K562 (cell line): ENCODE results near the gene RREB1. TPM values are rescaled to one million over a fixed set of nuclear protein-coding genes. Genes with fewer than 3 reads are reported as not detected.

Experiments used
- ATAC-seq: fragments of 200-7000 bp; cut with Tn5 transposase; 3 replicates; pipeline ENCODE4 v1.9.1; 2020; ENCODE audit warnings: moderate library complexity
- BruUV-seq: library from RNA; stranded (reverse); fragments of 400-500 nt; replicated peaks from 2 replicates; lab custom pipeline; 2021; lab: Mats Ljungman, UMichigan
- CTCF ChIA-PET: fragments of 300-600 bp; formaldehyde crosslinking; extraction: SDS; loops from one replicate; lab custom pipeline; 2021; ENCODE audit warnings: low intra/inter-chr PET ratio; lab: Yijun Ruan, JAX
- POLR2A ChIA-PET: fragments of 300-600, 350-650 bp; sonication (Branson Sonifier 250); formaldehyde crosslinking; extraction: SDS; loops from one replicate; lab custom pipeline; 2021; ENCODE audit warnings: antibody characterized with exemption, inconsistent platforms; lab: Yijun Ruan, JAX
- DNase-seq, 4 experiments: peaks; one replicate each; pipeline versions ENCODE4 v3.0.0 to v3.0.0-alpha.2; 2011 to 2018; ENCODE audit warnings: low spot score in 3 of 4, mixed read lengths in 3 of 4; ENCODE audit errors: extremely low read depth in 1 of 4
- FAIRE-seq: peaks from 2 replicates; lab custom pipeline; 2011; peaks lifted over from hg19 to GRCh38; lab: Jason Lieb, UNC
- H2AFZ ChIP-seq: 2 replicates; pipeline ENCODE4 v1.6.0; 2011; ENCODE audit warnings: low read depth, low read length, control low read depth, inconsistent platforms
- H3K27ac ChIP-seq: fragments of 200-600 bp; 3 replicates; pipeline ENCODE4 v1.8.0; 2011; ENCODE audit warnings: low read depth, mild to moderate bottlenecking, control low read depth, inconsistent platforms, low read length, moderate library complexity, mixed read lengths; ENCODE audit errors: extremely low read depth
- H3K27me3 ChIP-seq, 2 experiments: fragments of 300-600 bp in 1 of 2; 2 replicates in 1 of 2; 3 replicates in 1 of 2; pipeline versions ENCODE4 v1.6.0 to v1.8.0; 2011; ENCODE audit warnings: inconsistent platforms in 2 of 2, low read length in 2 of 2, mild to moderate bottlenecking in 1 of 2, mixed read lengths in 1 of 2, moderate library complexity in 1 of 2; ENCODE audit not compliant: control insufficient read depth in 2 of 2, insufficient read depth in 2 of 2
- H3K36me3 ChIP-seq: fragments of 300-600 bp; 3 replicates; pipeline ENCODE4 v1.8.0; 2011; ENCODE audit warnings: mild to moderate bottlenecking, low read length, inconsistent platforms; ENCODE audit not compliant: control insufficient read depth, insufficient read depth
- H3K4me1 ChIP-seq, 2 experiments: fragments of 200-600 bp in 1 of 2; replicated peaks in 1 of 2; 2 replicates in 1 of 2; 3 replicates in 1 of 2; pipeline versions ENCODE4 v1.5.1 to v1.8.0; 2011; ENCODE audit warnings: inconsistent platforms in 2 of 2, low read length in 2 of 2, mild to moderate bottlenecking in 1 of 2, mixed read lengths in 1 of 2, moderate library complexity in 1 of 2; ENCODE audit not compliant: control insufficient read depth in 2 of 2, insufficient read depth in 2 of 2
- H3K4me2 ChIP-seq: 2 replicates; pipeline ENCODE4 v1.6.1; 2011; ENCODE audit warnings: low read length, control low read depth, inconsistent platforms, mixed read lengths; ENCODE audit not compliant: insufficient read depth
- H3K4me3 ChIP-seq: fragments of 200-600 bp; sonication (generic), shearing (Covaris generic); 2 replicates; pipeline ENCODE4 v1.5.1; 2016; ENCODE audit warnings: control low read depth, inconsistent platforms
- H3K79me2 ChIP-seq: fragments of 200-600 bp; 3 replicates; pipeline ENCODE4 v1.8.0; 2011; ENCODE audit warnings: low read length, inconsistent platforms; ENCODE audit not compliant: control insufficient read depth, insufficient read depth
- H3K9ac ChIP-seq, 2 experiments: 2 replicates each; pipeline versions ENCODE4 v1.6.0 to v1.6.1; 2011; ENCODE audit warnings: low read depth in 2 of 2, low read length in 2 of 2, control low read depth in 1 of 2, inconsistent platforms in 1 of 2, mild to moderate bottlenecking in 1 of 2, mixed read lengths in 1 of 2; ENCODE audit not compliant: insufficient read depth in 1 of 2
- H3K9me1 ChIP-seq: one replicate; pipeline ENCODE4 v1.6.0; 2011; ENCODE audit warnings: inconsistent platforms, mild to moderate bottlenecking, low read length, moderate library complexity; ENCODE audit not compliant: control insufficient read depth, insufficient read depth
- H3K9me3 ChIP-seq: replicated peaks from 2 replicates; pipeline ENCODE4 v1.5.1; 2011; ENCODE audit warnings: low read depth, low read length, inconsistent platforms; ENCODE audit not compliant: control insufficient read depth, insufficient read depth
- H4K20me1 ChIP-seq: replicated peaks from 2 replicates; pipeline ENCODE4 v1.6.1; 2011; ENCODE audit warnings: low read length, inconsistent platforms, mixed read lengths; ENCODE audit not compliant: control insufficient read depth, insufficient read depth
- DACH1 ChIP-seq: fragments of 450-650 bp; IDR thresholded peaks from 2 replicates; pipeline ENCODE4 v1.6.1; 2018; ENCODE audit not compliant: partially characterized antibody
- HDAC2 ChIP-seq: fragments of 450-650 bp; IDR thresholded peaks from 2 replicates; pipeline ENCODE4 v1.6.1; 2016; ENCODE audit warnings: mild to moderate bottlenecking
- HDAC8 ChIP-seq: fragments of 450-650 bp; IDR thresholded peaks from 2 replicates; pipeline ENCODE4 v1.6.1; 2016; ENCODE audit warnings: mild to moderate bottlenecking, missing genetic modification characterization, moderate library complexity, missing compliant biosample characterization
- HDGF ChIP-seq: fragments of 450-650 bp; IDR thresholded peaks from 2 replicates; pipeline ENCODE4 v1.6.1; 2016
- MBD2 ChIP-seq: sonication (generic); IDR thresholded peaks from 2 replicates; pipeline ENCODE4 v1.6.1; 2016; ENCODE audit warnings: low read depth, borderline replicate concordance
- TAF9B ChIP-seq: fragments of 450-650 bp; IDR thresholded peaks from 2 replicates; pipeline ENCODE4 v1.6.1; 2018; ENCODE audit warnings: mild to moderate bottlenecking; ENCODE audit not compliant: partially characterized antibody
- ZNF184 ChIP-seq: sonication (generic); formaldehyde crosslinking; IDR thresholded peaks from 2 replicates; pipeline ENCODE4 v1.5.0; 2020; ENCODE audit warnings: missing genetic modification reagents
- ZNF324 ChIP-seq: fragments of 250-450 bp; sonication (Bioruptor Pico); IDR thresholded peaks from 2 replicates; pipeline ENCODE4 v1.4.0; 2020; ENCODE audit warnings: mild to moderate bottlenecking
- WGBS: fragments of 100-300 bp; shearing (Covaris generic); methylation state at CpG from one replicate; pipeline ENCODE4 v1.1.6; 2016; ENCODE audit warnings: low coverage, mixed read lengths; ENCODE audit not compliant: insufficient coverage; ENCODE audit errors: missing lambda C conversion rate; 5-methylcytosine and 5-hydroxymethylcytosine counted together
- in situ Hi-C: fragments of 300-500 bp; cut with MboI; formaldehyde crosslinking; loops from 4 replicates; pipeline ENCODE4 v1.15.0; 2018; ENCODE audit warnings: inconsistent platforms, mixed read lengths
- intact Hi-C: fragments of 100-400 bp; cut with micrococcal nuclease; formaldehyde crosslinking; loops from 2 replicates; pipeline ENCODE4 v1.14.2; 2022
- polyA plus RNA-seq, 8 experiments: library from polyadenylated mRNA; depleted of rRNA in 4 of 8; stranded (reverse) in 5 of 8; unstranded in 3 of 8; fragments of >200 nt; fragmentation: Nextera tagmentation in 2 of 8; fragmentation: Illumina TruSeq in 1 of 8; extraction: Ambion mirVana in 2 of 8; extraction: Trizol in 1 of 8; gene quantifications; 2 replicates each; pipeline versions ENCODE4 v1.2.1 to v1.2.3, GENCODE V29; 2011 to 2014; ENCODE audit warnings: inconsistent platforms in 1 of 8, missing spikeins in 1 of 8
- total RNA-seq, 7 experiments: library from RNA; depleted of rRNA in 6 of 7; stranded (reverse); fragments of >200 nt in 6 of 7; fragmentation: Illumina TruSeq in 2 of 7; extraction: Trizol in 2 of 7; gene quantifications; 2 replicates each; pipeline versions ENCODE4 v1.2.1 to v1.2.3, GENCODE V29; 2011 to 2021; ENCODE audit warnings: low replicate concordance in 1 of 7
- TF ChIP-seq, protein P1 (sequence below), 2 experiments: fragments of 450-650 bp in 1 of 2; sonication (generic) in 1 of 2; formaldehyde crosslinking; conservative IDR thresholded peaks; 2 replicates each; pipeline versions ENCODE4 v1.4.0 to v1.8.1; 2020 to 2022; ENCODE audit warnings: mild to moderate bottlenecking in 1 of 2, missing genetic modification reagents in 1 of 2
- TF ChIP-seq, protein P2 (sequence below): fragments of 250-450 bp; sonication (Bioruptor Pico); IDR thresholded peaks from 2 replicates; pipeline ENCODE4 v1.8.0; 2022; ENCODE audit warnings: inconsistent platforms
- TF ChIP-seq, protein P3 (sequence below): fragments of 450-650 bp; formaldehyde crosslinking; IDR thresholded peaks from 2 replicates; pipeline ENCODE4 v1.4.0; 2022; ENCODE audit warnings: missing genetic modification characterization

RREB1 gene
- total and polyA plus RNA-seq, 9 of the 15 experiments (the other 6 are each of a cell fraction or from before 2014, with no cell fraction given) = 3.3 to 64.2 (median 19.3) TPM

DNA sequence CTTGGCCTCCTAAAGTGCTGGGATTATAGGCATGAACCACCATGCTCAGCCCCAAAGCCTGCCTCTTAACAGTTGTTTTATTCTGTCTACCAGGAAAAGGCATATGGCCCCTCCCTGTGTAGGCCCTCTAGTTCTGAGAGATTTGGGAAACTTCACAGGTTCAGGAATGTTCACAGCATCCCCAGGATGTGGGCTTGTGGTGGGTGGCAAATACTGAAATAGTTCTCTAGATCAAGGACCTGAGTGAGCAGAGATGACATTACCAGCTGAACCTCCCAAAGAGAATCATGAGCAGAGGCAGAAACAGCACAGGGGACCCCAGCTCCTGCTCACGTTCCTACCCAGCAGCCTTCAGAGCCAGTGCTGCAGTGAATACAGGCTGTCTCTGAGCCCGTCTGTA, 105.7 kb downstream of the RREB1 start:
- H3K79me2 ChIP-seq = peaks cover 26% of the 10 kb centered on the region; the same call in 2 of the 3 replicates
- no TSS peak for BruUV-seq
- DNase-seq (no peak), ATAC-seq (no peak), FAIRE-seq (no peak)
- H3K4me3 ChIP-seq = no peak overlapping the region
- H3K9ac ChIP-seq = peak overlapping the region in 1 of 2 experiments; percentile 15; a peak in 1 of 4 replicates
- no peaks in the 10 kb centered on the region for H3K27me3 ChIP-seq
- H3K36me3 ChIP-seq = peaks cover 94% of the 10 kb centered on the region
- no peak overlapping the region for H3K27ac ChIP-seq
- WGBS = 94% methylated on average over 2 of the region's 2 CpGs
- no peaks in the 10 kb centered on the region for H4K20me1 ChIP-seq
- ChIA-PET POLR2A (interaction anchor here (1.6 kb wide), 1 partner anchor 9 kb away, joined by 5 read pairs; no protein-coding TSS in a partner anchor), CTCF (no interaction called here)
- H3K4me1 ChIP-seq = peaks cover 10 to 16% of the 10 kb centered on the region in 2 experiments
- intact Hi-C loops (no loop called here), in situ Hi-C loops (no loop called here)
- H3K4me2 ChIP-seq = no peak overlapping the region
- TF ChIP-seq HDGF (no peak), HDAC2 (no peak), HDAC8 (tag) (no peak), TAF9B (no peak), ZNF324 (no peak), DACH1 (no peak), ZNF184 (no peak), MBD2 (no peak)
- TF ChIP-seq, protein P1, sequence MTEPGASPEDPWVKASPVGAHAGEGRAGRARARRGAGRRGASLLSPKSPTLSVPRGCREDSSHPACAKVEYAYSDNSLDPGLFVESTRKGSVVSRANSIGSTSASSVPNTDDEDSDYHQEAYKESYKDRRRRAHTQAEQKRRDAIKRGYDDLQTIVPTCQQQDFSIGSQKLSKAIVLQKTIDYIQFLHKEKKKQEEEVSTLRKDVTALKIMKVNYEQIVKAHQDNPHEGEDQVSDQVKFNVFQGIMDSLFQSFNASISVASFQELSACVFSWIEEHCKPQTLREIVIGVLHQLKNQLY (CRISPR knock-in tag; conservative IDR thresholded peaks at IDR 0.05) = no peak
- TF ChIP-seq, protein P2, sequence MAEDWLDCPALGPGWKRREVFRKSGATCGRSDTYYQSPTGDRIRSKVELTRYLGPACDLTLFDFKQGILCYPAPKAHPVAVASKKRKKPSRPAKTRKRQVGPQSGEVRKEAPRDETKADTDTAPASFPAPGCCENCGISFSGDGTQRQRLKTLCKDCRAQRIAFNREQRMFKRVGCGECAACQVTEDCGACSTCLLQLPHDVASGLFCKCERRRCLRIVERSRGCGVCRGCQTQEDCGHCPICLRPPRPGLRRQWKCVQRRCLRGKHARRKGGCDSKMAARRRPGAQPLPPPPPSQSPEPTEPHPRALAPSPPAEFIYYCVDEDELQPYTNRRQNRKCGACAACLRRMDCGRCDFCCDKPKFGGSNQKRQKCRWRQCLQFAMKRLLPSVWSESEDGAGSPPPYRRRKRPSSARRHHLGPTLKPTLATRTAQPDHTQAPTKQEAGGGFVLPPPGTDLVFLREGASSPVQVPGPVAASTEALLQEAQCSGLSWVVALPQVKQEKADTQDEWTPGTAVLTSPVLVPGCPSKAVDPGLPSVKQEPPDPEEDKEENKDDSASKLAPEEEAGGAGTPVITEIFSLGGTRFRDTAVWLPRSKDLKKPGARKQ = no peak
- TF ChIP-seq, protein P3, sequence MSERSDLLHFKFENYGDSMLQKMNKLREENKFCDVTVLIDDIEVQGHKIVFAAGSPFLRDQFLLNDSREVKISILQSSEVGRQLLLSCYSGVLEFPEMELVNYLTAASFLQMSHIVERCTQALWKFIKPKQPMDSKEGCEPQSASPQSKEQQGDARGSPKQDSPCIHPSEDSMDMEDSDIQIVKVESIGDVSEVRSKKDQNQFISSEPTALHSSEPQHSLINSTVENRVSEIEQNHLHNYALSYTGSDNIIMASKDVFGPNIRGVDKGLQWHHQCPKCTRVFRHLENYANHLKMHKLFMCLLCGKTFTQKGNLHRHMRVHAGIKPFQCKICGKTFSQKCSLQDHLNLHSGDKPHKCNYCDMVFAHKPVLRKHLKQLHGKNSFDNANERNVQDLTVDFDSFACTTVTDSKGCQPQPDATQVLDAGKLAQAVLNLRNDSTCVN (CRISPR knock-in tag) = no peak
- H3K9me3 ChIP-seq = no peaks in the 10 kb centered on the region
- peaks cover 5% of the 10 kb centered on the region for H3K9me1 ChIP-seq
- H2AFZ ChIP-seq = no peak overlapping the region
